Measurements from ENCODE around the gene ATP8B1.

DNA sequence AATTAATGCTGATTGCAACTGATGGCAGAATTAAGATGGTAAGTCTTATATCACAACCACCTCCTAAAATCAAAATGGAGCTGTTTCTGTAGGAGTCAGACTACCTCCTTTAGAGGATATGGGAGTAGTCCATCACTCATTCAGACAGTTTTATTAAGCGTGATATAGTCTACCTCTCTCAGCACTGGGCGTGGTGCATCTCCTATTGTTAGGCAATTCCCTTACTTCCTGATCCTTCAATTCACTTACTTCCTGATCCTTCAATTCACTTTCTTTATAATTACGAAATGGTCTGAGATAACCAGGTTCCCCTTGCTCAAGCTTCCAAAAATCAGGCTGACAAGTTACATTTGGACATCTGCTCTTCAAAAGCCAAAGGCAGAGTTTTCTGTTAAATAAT, 31.9 kb downstream of the ATP8B1 start:
- no peak for TF ChIP-seq POLR2A (IDR thresholded peaks at IDR 0.05)
- TF ChIP-seq, protein P1, sequence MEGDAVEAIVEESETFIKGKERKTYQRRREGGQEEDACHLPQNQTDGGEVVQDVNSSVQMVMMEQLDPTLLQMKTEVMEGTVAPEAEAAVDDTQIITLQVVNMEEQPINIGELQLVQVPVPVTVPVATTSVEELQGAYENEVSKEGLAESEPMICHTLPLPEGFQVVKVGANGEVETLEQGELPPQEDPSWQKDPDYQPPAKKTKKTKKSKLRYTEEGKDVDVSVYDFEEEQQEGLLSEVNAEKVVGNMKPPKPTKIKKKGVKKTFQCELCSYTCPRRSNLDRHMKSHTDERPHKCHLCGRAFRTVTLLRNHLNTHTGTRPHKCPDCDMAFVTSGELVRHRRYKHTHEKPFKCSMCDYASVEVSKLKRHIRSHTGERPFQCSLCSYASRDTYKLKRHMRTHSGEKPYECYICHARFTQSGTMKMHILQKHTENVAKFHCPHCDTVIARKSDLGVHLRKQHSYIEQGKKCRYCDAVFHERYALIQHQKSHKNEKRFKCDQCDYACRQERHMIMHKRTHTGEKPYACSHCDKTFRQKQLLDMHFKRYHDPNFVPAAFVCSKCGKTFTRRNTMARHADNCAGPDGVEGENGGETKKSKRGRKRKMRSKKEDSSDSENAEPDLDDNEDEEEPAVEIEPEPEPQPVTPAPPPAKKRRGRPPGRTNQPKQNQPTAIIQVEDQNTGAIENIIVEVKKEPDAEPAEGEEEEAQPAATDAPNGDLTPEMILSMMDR (IDR thresholded peaks at IDR 0.05 in 8 of 11, conservative IDR thresholded peaks at IDR 0.05 in 3 of 11): no peak

Measured in spleen (tissue), 7 donors.